GM10847 (cell line): ENCODE data around the gene TRABD2B.

Experiments used
- POLR2A ChIP-seq: IDR thresholded peaks from 2 replicates; pipeline ENCODE4 v1.6.1; 2011; ENCODE audit not compliant: insufficient read length; ENCODE audit errors: extremely low read depth

TRABD2B gene

DNA sequence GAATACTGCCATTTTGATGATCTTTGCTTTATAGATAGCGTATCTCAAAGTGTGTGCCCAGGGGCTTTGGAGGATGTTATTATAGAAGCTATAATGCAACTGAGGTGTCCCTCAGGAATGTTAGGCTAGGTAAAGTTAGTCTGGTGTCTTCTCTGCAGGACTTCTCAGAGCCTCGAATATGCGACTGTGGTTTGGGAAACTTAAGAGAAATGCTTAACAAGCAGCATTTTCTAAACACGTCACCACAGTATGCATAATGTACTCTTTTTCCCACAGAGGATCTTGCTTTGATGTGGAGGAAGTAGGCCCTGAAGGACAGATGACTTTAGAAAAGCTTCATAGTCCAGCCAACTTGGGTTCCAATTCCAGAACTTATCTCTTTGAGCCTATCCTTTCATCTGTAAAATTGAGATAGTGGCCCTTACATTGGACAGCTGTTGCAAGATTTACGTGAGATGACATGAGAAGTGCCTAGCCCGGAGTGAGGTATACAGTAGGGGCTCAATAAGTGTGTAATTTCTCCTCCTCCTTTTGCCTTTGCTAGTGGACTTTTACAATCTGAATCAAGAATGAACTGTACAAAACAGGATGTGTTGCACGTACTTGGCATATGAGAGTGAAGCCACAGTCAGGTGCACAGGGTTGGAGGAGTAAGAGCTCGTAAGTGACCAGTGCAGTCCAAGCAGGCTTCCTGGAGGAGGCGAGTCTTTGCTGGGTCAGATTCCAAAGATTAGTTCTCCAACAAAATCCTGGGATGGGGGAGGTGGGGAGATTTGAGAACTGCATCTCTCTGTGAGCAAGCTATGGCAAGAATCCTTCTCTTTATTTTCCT is 29.7 kb upstream of the TRABD2B start:
- TF ChIP-seq POLR2A: no peak

DNA sequence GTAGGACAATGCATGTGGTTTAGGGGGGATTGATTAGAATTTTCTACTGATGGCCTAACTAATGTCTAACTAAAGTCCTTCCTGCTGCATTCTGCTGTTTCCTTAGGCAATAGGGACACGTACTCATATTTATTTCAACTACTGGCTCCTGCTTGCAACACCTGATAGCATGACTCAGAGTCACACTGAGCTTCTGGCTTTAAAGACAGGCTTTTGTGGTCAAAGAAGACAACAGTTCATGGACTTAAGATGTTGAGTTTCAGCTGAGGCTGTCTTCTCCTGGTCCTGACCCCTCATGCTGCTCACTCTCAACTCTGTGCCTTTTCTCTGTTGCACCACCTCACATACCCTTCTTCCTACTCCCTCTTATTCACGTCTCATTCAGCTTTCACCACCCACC is 29.1 kb upstream of the TRABD2B start:
- TF ChIP-seq POLR2A: no peak

DNA sequence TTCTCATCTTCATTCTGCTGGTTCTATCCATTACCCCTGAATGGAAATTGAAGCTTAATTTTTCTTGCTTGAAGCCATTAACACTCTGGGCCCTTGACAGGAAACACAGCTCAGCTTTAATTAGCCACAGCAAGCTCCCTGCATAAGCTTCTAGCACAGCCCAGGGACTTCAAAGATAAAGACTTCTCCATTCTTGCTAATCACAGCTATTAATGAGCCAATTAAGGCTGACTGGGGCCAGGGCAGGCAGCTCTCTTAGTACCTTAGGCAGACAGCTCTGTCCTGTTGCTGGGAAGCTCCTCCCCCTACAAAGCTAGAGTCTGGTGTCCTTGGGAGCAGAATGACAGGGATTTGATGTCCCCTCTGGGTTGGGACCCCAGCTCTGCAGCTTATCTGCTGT is 27.9 kb upstream of the TRABD2B start:
- TF ChIP-seq POLR2A: no peak

DNA sequence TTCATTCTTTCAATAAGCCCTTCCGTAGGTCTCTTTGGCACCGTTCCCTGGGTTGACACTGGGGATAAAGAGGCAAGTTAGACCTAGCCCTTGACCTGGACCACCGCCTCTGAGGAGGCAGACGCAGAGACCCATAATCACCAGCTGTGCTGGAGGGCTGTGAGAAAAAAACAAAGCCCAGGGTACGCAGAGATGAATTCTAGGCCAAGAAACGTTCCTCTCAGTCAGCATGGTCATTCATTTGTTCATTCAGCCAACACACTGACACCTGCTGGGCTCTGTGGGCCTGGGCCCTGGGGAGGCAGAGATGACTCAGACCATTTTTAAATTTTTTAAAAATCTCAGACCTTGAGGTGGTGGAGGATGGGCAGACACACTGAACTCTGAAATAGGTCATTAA is 26.3 kb upstream of the TRABD2B start:
- TF ChIP-seq POLR2A: no peak

DNA sequence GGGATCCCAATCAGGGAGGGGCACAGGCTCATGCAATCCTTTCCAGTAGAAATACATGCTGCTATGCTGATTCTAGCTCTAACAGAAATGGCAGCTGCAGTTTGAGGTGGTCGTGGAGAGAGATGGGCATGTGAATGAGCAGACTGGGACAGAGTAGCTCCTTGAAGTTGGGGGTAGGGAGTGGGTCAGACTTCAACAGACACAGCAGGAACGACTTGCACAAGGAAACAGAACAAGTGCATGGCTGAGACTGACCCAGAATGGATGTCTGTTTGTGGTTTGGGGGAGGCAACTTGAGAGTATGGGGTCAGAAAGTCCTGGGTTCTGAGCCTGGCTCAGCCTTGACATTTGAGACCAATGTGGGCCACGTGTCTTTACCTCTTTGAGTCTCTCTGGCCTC is 25.1 kb upstream of the TRABD2B start:
- TF ChIP-seq POLR2A: no peak

DNA sequence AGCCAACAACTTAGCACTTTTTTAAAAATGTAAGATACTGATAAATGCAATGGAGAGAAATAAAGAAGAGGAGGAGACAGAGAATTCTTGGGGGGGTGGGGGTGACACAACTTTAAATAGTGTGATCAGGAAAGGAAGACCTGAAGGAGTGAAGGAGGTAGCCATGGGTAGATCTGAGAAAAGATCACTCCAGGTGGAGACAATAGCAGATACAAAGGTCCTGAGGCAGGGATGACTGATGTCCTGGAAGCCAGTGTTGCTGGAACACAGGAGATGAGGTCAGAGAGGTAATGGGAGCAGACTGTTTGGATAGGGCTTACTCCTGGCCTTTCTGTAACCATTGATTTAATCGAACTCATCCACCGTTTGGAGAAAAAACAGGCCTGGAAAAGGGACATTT is 24.6 kb upstream of the TRABD2B start:
- no peak for TF ChIP-seq POLR2A

DNA sequence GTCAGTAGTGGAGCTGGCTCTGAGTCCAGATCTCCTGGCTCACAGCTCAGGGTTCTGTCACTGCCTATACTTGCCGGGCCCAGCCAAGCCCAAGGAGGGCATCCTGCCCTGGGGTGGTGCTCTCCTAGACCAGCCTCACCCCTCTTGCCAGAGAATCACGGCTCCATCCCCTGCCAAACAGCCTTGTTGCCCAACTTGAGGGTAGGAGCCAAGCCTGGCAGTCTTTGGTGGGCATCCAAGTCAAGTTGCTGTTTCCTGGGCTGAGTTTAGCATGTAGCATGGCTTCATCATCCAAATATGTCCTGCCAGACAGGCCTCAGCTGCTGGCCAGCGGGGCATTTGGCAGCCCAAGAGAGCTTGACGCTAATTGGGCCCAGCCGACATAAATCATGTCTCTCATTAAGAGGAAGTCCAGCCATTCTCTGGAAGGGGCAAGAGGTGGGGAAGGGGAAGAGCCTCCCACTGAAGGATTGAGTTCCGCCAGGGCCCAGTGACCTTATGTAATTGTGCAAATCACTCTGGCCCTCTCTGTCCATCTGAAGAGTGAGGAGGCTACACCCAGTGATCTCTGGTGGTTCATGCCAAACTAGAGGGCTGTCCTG is 22.6 kb upstream of the TRABD2B start:
- no peak for TF ChIP-seq POLR2A

DNA sequence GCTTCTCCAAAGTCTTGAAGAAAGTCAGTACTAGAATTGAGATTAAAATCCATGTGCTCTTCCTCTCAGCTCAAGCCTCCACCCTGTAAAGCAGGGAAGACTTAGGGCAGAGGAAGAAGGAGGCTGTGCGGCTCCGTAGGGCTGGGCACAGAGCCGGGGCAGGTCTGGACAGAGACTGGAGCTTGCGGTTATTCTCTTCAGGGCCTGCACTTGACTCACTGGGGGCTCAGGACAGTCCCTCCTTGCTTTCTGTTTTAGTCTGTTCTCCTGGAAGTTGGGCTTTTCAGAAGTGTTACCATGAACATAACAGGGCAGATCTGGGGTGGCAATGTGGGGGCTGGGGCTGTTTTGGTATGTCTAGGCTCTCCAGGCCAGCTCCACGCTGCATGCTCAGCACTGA is 21.6 kb upstream of the TRABD2B start:
- no peak for TF ChIP-seq POLR2A

DNA sequence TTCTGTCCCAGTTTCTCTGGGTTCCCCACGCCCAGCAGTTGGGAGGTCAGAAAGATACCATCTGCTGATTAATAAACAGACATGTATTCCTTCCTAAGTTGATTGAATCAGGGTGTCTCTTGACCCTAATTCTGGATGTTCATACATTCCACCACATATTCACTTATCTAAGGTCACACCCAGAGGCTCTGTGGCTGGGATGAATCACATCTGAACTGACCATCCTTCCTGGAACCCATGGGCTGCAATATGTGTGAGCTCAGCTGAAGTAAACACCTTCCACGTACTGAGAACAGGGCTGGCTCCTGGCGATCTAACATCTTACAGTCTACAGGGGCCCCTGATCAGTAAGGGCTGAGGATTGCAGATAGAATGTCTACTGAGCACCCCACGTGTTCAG is 20.5 kb upstream of the TRABD2B start:
- no peak for TF ChIP-seq POLR2A

DNA sequence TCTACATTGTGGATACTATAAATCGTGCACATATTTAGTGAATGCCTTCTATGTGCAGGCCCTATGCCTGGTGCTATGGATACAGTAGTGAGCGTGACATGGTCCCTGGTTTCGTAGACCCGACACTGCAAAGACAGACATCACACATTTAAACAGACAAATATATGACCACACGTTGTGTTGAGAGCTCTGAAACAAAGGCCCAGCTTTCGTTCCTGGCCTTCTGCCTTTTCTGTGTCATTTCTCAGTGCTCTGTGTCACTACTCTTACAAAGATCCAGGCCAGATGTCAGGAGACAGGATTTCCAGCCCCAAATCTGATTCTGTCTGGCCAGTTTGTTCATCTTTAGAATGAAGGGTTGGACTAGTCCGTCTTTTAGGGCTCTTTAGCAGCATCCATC is 19.3 kb upstream of the TRABD2B start:
- TF ChIP-seq POLR2A: no peak

DNA sequence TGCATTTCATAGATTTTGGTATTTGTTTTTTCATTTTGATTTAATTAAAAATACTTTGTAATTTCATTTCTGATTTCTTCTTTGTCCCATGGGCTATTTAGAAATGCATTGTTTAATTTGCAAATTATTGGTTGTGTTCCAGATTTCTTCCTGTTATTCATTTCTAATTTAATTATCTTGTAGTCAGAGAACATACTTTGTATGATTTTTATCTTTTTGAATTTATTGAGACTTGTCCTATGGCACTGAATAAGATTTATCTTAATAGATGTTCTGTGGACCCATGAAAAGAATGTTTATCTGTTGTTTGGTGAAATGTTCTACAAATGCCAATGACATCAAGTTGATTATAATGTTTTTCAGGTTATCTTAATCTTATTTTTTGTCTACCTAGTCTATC is 16.1 kb upstream of the TRABD2B start:
- TF ChIP-seq POLR2A: no peak

DNA sequence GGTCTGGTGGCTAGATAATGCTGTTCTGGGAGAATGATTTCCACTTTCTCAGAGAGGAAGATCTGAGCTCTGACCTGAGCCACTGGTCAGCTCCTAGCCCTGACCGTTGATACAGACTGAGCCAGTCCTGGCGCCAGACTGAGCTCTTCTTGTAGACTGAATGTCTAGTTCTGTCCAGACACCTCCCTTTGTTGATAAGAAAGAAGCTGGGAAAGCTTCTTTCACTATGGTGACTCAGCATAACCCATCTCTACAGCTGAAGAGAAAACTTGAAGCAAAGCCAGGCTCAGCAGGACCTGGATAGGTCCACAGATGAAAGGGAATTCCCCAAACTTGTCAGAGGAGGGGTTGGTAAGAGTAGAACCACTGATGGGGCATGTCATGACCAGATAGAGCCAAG is 9.9 kb upstream of the TRABD2B start:
- TF ChIP-seq POLR2A: no peak

DNA sequence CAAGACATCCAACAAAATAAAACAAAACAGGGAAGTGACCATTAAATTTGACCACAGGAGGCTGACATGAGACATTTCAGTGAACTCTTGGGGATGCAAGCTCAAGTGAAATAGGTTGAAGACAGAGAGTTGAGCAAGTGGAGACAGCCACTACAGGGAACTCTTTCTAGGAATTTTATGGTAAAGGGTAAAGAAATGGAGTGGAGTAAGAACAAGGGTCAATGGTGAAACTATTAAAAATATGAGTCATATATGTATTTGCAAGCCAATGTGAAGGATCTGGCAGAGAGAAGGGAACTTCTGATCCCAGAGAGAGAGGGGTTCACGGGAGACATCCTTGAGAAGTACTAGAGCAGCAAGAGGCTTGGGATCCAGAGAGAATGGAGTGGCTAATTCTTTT is 9.1 kb upstream of the TRABD2B start:
- no peak for TF ChIP-seq POLR2A

DNA sequence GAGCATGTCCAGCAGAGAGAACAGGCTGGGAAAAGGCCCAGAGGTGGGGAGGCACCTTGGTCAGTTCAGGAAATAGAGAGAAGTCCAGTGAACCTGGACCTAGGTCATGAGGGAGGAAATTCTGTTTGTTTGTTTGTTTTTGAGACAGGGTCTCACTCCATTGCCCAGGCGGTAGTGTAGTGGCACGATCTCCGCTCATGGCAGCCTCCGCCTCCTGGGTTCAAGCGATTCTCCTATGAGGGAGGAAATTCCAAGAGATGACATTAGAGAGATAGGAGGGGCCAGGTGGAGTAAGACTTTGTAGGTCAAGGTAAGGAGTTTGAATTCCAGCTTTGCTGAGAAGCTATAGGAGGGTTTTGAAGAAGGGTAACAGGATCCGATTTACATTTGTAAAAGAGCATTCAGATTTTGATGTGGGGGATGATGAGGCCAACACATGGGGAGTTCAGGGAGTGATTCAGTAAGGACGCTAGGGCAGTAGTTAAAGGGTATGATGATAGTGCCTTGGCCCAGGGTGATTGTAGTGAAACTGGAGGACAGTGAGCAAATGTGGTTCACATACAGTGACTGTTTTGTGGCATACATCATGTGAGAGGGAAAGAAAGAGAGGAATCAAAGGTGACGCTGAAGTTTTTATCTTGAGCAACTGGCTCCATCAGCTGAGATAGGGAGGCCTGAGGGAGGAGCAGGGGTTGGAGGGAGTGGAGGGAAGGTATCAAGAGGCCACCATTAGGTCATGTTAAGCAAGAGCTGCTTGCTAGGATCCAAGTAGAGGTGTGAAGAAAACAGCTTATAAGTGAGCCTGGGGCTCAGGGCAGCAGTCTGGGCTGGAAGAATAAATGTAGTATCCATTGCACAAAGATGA is 8.3 kb upstream of the TRABD2B start:
- no peak for TF ChIP-seq POLR2A

DNA sequence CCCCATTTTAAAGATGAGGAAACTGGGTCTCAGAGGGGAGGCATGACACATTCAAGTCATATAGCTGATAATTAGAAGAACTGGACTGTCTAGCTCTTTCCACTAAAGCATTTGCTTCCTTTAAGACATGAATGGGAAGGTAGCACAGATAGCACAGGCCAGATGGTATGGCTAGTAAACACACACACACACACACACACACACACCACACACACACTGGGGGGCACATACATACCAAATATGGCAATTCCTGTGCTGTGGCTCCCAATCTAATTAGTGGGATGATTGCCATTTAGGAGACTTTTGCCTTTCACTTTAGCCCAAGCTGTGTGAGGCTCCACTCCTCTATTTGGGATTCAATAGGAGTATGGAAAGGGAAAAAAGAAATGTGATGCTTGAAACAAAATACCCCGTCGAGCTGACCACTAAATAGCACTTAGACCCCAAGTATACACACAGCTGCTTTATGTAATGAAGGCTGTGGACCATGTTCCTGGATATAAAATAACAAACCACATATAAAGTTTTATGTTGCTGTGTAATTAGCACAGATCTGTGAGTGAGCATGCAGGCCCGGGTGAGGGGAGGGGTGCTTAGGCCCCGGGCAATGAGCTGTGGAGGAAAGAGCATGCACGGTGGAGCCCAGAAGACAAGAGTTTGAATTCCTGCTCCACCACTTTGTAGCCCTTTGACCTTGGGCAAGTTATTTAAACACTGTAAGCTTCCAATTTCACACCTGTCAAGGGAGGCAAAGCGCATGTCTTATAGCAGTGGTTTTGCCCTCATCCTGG is 6.8 kb upstream of the TRABD2B start:
- no peak for TF ChIP-seq POLR2A
